Osteoblast (primary cell): Measurements from ENCODE around the gene IFTAP. TPM values are rescaled to one million over a fixed set of nuclear protein-coding genes. Genes with fewer than 3 reads are reported as not detected.

ENCODE experiments used
- DNase-seq: peaks from one replicate; pipeline ENCODE4 v3.0.0; 2011; ENCODE audit warnings: low spot score, mixed read lengths; ENCODE audit not compliant: insufficient read length; ENCODE audit errors: missing footprints
- H2AFZ ChIP-seq: 2 replicates; pipeline ENCODE4 v1.6.0; 2011; ENCODE audit warnings: mild to moderate bottlenecking, low read length
- H3K27ac ChIP-seq: 2 replicates; pipeline ENCODE4 v1.5.1; 2011; ENCODE audit warnings: mild to moderate bottlenecking, low read depth, low read length, moderate library complexity
- H3K27me3 ChIP-seq: 2 replicates; pipeline ENCODE4 v1.6.0; 2012; ENCODE audit warnings: mild to moderate bottlenecking, control low read depth, inconsistent platforms, low read length, moderate library complexity; ENCODE audit not compliant: insufficient read depth
- H3K36me3 ChIP-seq: 2 replicates; pipeline ENCODE4 v1.5.1; 2011; ENCODE audit warnings: mild to moderate bottlenecking, low read length, control low read depth, moderate library complexity; ENCODE audit not compliant: insufficient read depth
- H3K4me1 ChIP-seq: 2 replicates; pipeline ENCODE4 v1.5.1; 2011; ENCODE audit warnings: mild to moderate bottlenecking, low read length, control low read depth, moderate library complexity; ENCODE audit not compliant: insufficient read depth
- H3K4me2 ChIP-seq: 2 replicates; pipeline ENCODE4 v1.6.0; 2011; ENCODE audit warnings: mild to moderate bottlenecking, low read length; ENCODE audit not compliant: insufficient read depth
- H3K4me3 ChIP-seq: fragments of 200-600 bp; sonication (generic); 3 replicates; pipeline ENCODE4 v1.5.1; 2012; ENCODE audit warnings: mild to moderate bottlenecking, low read length, inconsistent platforms; ENCODE audit not compliant: insufficient read depth
- H3K79me2 ChIP-seq: 2 replicates; pipeline ENCODE4 v1.6.0; 2012; ENCODE audit warnings: mild to moderate bottlenecking, low read length, control low read depth, inconsistent platforms; ENCODE audit not compliant: insufficient read depth
- H3K9me3 ChIP-seq: 2 replicates; pipeline ENCODE4 v1.5.1; 2011; ENCODE audit warnings: low read depth, low read length, control low read depth
- H4K20me1 ChIP-seq: 2 replicates; pipeline ENCODE4 v1.6.0; 2012; ENCODE audit warnings: mild to moderate bottlenecking, low read length, control low read depth; ENCODE audit not compliant: insufficient read depth
- CTCF ChIP-seq: IDR thresholded peaks from 2 replicates; pipeline ENCODE4 v1.5.1; 2011; ENCODE audit warnings: mild to moderate bottlenecking, low read depth, low read length, moderate library complexity; ENCODE audit errors: extremely low read depth
- total RNA-seq: library from RNA; depleted of rRNA; stranded (reverse); fragments of >200 nt; gene quantifications from 2 replicates; pipeline ENCODE4 v1.2.3, GENCODE V29; 2012

IFTAP gene
- total RNA-seq, 1 donor, result 33.7 TPM

- H3K9me3 ChIP-seq, result no peaks in the 10 kb centered on the region
- no peak overlapping the region for H3K4me3 ChIP-seq
- no peak overlapping the region for H2AFZ ChIP-seq
- H3K79me2 ChIP-seq, result no peaks in the 10 kb centered on the region
- no peaks in the 10 kb centered on the region for H4K20me1 ChIP-seq
- no peaks in the 10 kb centered on the region for H3K36me3 ChIP-seq
- peaks cover 3% of the 10 kb centered on the region for H3K4me1 ChIP-seq
- no peaks in the 10 kb centered on the region for H3K27me3 ChIP-seq
- no peak overlapping the region for H3K4me2 ChIP-seq
- H3K27ac ChIP-seq, result no peak overlapping the region
- no peak for TF ChIP-seq CTCF
- no peak for DNase-seq
Observed at GRCh38 chr11:36631774-36632173, 37.5 kb downstream of the IFTAP start.

GRCh38 chr11:36635066-36635862 lies 41.0 kb downstream of the IFTAP start:
- Histone ChIP-seq H3K4me3 (no peak overlapping the region), H3K4me2 (no peak overlapping the region), H3K27ac (no peak overlapping the region), H3K27me3 (no peaks in the 10 kb centered on the region), H3K79me2 (no peaks in the 10 kb centered on the region), H3K4me1 (no peaks in the 10 kb centered on the region), H3K9me3 (no peaks in the 10 kb centered on the region), H3K36me3 (no peaks in the 10 kb centered on the region), H2AFZ (no peak overlapping the region), H4K20me1 (no peaks in the 10 kb centered on the region)
- DNase-seq, result no peak
- TF ChIP-seq CTCF, result no peak

GRCh38 chr11:36638556-36638955 lies 44.3 kb downstream of the IFTAP start:
- DNase-seq, result no peak

More at GRCh38 chr11:36638556-36638955, 44.3 kb downstream of the IFTAP start:
- H2AFZ ChIP-seq, result no peak overlapping the region
- H3K36me3 ChIP-seq, result no peaks in the 10 kb centered on the region
- TF ChIP-seq CTCF, result no peak
- H3K4me1 ChIP-seq, result no peaks in the 10 kb centered on the region
- no peak overlapping the region for H3K4me2 ChIP-seq
- no peak overlapping the region for H3K27ac ChIP-seq
- H3K9me3 ChIP-seq, result no peaks in the 10 kb centered on the region
- no peaks in the 10 kb centered on the region for H4K20me1 ChIP-seq
- H3K79me2 ChIP-seq, result no peaks in the 10 kb centered on the region
- H3K4me3 ChIP-seq, result no peak overlapping the region
- no peaks in the 10 kb centered on the region for H3K27me3 ChIP-seq
